ENCODE data around the gene IGSF6. TPM values are rescaled to one million over a fixed set of nuclear protein-coding genes. Genes with fewer than 3 reads are reported as not detected.

IGSF6 gene
- total and polyA plus RNA-seq, 9 of the 15 experiments (the other 6 are each of a cell fraction or from before 2014, with no cell fraction given): 0.07 TPM; not detected in 8

- TF ChIP-seq SIN3B (IDR thresholded peaks at IDR 0.05; ENCODE audit: low read depth) (peak; percentile 85), CREM (IDR thresholded peaks at IDR 0.05; ENCODE audit: low read depth) (peak; percentile 94), PRMT5 (CRISPR knock-in tag; IDR thresholded peaks at IDR 0.05) (no peak), CTBP1 (IDR thresholded peaks at IDR 0.05; ENCODE audit: borderline replicate concordance) (peak; percentile 98), ILF3 (IDR thresholded peaks at IDR 0.05; ENCODE audit: borderline replicate concordance) (peak; percentile 82; the same call in 1 of the 2 replicates), MTA3 (IDR thresholded peaks at IDR 0.05; ENCODE audit: borderline replicate concordance) (peak; percentile 88), ZBTB2 (IDR thresholded peaks at IDR 0.05) (peak; percentile 69; the same call in 1 of the 2 replicates), ZNF282 (CRISPR knock-in tag; IDR thresholded peaks at IDR 0.05) (no peak), ZNF184 (CRISPR knock-in tag; IDR thresholded peaks at IDR 0.05) (no peak), HSF4 (CRISPR knock-in tag; IDR thresholded peaks at IDR 0.05; ENCODE audit: borderline replicate concordance) (no peak), KDM4B (IDR thresholded peaks at IDR 0.05; ENCODE audit: borderline replicate concordance in 2 of 2, low read depth in 1 of 2) (peak in 1 of 2 experiments; percentile 93; a peak in 1 of 4 replicates), GTF2E2 (tag; IDR thresholded peaks at IDR 0.05) (peak; percentile 88), ZNF384 (IDR thresholded peaks at IDR 0.05; ENCODE audit: low read depth, low read length) (peak; percentile 44; the same call in 1 of the 2 replicates), ZNF232 (CRISPR knock-in tag; IDR thresholded peaks at IDR 0.05) (0 out of 2 replicates have a peak, but pooled peaks have one; percentile 53), HDAC8 (tag; IDR thresholded peaks at IDR 0.05) (0 out of 2 replicates have a peak, but pooled peaks have one; percentile 39), ELF2 (CRISPR knock-in tag; IDR thresholded peaks at IDR 0.05) (peak; percentile 75; the same call in 1 of the 2 replicates), ZNF239 (CRISPR knock-in tag; IDR thresholded peaks at IDR 0.05) (0 out of 2 replicates have a peak, but pooled peaks have one; percentile 8), TGIF2 (CRISPR knock-in tag; IDR thresholded peaks at IDR 0.05) (peak; percentile 93), POLR2H (tag; IDR thresholded peaks at IDR 0.05; ENCODE audit: low read depth) (peak; percentile 80), NBN (IDR thresholded peaks at IDR 0.05; ENCODE audit: low read depth) (peak; percentile 83; the same call in 1 of the 2 replicates), GATAD2B (IDR thresholded peaks at IDR 0.05; ENCODE audit: borderline replicate concordance) (peak; percentile 81), FOXK2 (conservative IDR thresholded peaks at IDR 0.05 in 1 of 2, IDR thresholded peaks at IDR 0.05 in 1 of 2; ENCODE audit: low read depth in 2 of 2) (peak; percentile 64 to 76), IRF9 (tag; IDR thresholded peaks at IDR 0.05) (no peak), CREB5 (CRISPR knock-in tag; IDR thresholded peaks at IDR 0.05) (no peak), ZNF217 (CRISPR knock-in tag; IDR thresholded peaks at IDR 0.05) (no peak)
Observed at GRCh38 chr16:21599122-21600030, 53.0 kb downstream of the IGSF6 start, which contains the start of gene METTL9 (continued).
